ENCODE measurements around the gene RIPOR3.
A peak's percentile ranks its signal among the peaks of the same experiment; 100 is the strongest.
"Not testable (repeated sequence)": the region's sequence is repeated elsewhere in the genome, so short reads cannot be mapped to it uniquely, and the experiment has no call there.

Gene RIPOR3

GRCh38 chr20:50543326-50543725 is 148.0 kb downstream of the RIPOR3 start:
- no peak for TF ChIP-seq EZH2phosphoT487 (IDR thresholded peaks at IDR 0.05; ENCODE audit: low read depth)
- TF ChIP-seq CTCF (IDR thresholded peaks at IDR 0.05; ENCODE audit: low read depth, low read length): no peak
- Histone ChIP-seq H3K4me1 (ENCODE audit: low read length) (peaks cover 96% of the 10 kb centered on the region), H3K27me3 (ENCODE audit: low read depth, low read length) (no peaks in the 10 kb centered on the region), H2AFZ (ENCODE audit: low read depth, low read length) (no peak overlapping the region), H4K20me1 (ENCODE audit: insufficient read depth, low read length) (peaks cover 29% of the 10 kb centered on the region), H3K4me2 (ENCODE audit: low read length) (peak overlapping the region; percentile 73), H3K79me2 (ENCODE audit: low read length) (peaks cover 99% of the 10 kb centered on the region), H3K4me3 (ENCODE audit: low read length) (peak overlapping the region; percentile 35), H3K27ac (ENCODE audit: low read length) (peak overlapping the region; percentile 91), H3K36me3 (replicated peaks; ENCODE audit: low read depth, low read length) (peaks cover 48% of the 10 kb centered on the region), H3K9ac (ENCODE audit: low read length) (peak overlapping the region; percentile 65), H3K9me3 (ENCODE audit: insufficient read depth, low read length) (peaks cover 7% of the 10 kb centered on the region; the same call in 1 of the 2 replicates)

- peaks cover 91% of the 10 kb centered on the region for H3K4me1 ChIP-seq (ENCODE audit: low read length)
- peak overlapping the region; percentile 57 for H3K4me3 ChIP-seq (ENCODE audit: low read length)
- peak overlapping the region; percentile 73 for H3K4me2 ChIP-seq (ENCODE audit: low read length)
- H3K27me3 ChIP-seq (ENCODE audit: low read depth, low read length): no peaks in the 10 kb centered on the region
- H3K36me3 ChIP-seq (replicated peaks; ENCODE audit: low read depth, low read length): peaks cover 53% of the 10 kb centered on the region
- peaks cover 39% of the 10 kb centered on the region for H4K20me1 ChIP-seq (ENCODE audit: insufficient read depth, low read length)
- H3K27ac ChIP-seq (ENCODE audit: low read length): peak overlapping the region; percentile 91
- peaks cover 100% of the 10 kb centered on the region for H3K79me2 ChIP-seq (ENCODE audit: low read length)
- H2AFZ ChIP-seq (ENCODE audit: low read depth, low read length): no peak overlapping the region
- H3K9ac ChIP-seq (ENCODE audit: low read length): peak overlapping the region; percentile 65
- TF ChIP-seq CTCF (IDR thresholded peaks at IDR 0.05; ENCODE audit: low read depth, low read length) (no peak), EZH2phosphoT487 (IDR thresholded peaks at IDR 0.05; ENCODE audit: low read depth) (no peak)
- peaks cover 7% of the 10 kb centered on the region; the same call in 1 of the 2 replicates for H3K9me3 ChIP-seq (ENCODE audit: insufficient read depth, low read length)
These were observed 149.7 kb downstream of the RIPOR3 start for GRCh38 chr20:50541606-50542041.

GRCh38 chr20:50540620-50541605 is 150.4 kb downstream of the RIPOR3 start:
- H3K4me2 ChIP-seq (ENCODE audit: low read length): peak overlapping the region; percentile 73

GRCh38 chr20:50539798-50540197 is 151.5 kb downstream of the RIPOR3 start:
- not testable (repeated sequence) for H3K9me3 ChIP-seq (ENCODE audit: insufficient read depth, low read length); H3K9ac ChIP-seq (ENCODE audit: low read length); H2AFZ ChIP-seq (ENCODE audit: low read depth, low read length); H3K27me3 ChIP-seq (ENCODE audit: low read depth, low read length)
- Histone ChIP-seq H3K36me3 (replicated peaks; ENCODE audit: low read depth, low read length) (peaks cover 64% of the 10 kb centered on the region), H3K79me2 (ENCODE audit: low read length) (peaks cover 100% of the 10 kb centered on the region), H3K4me1 (ENCODE audit: low read length) (peaks cover 90% of the 10 kb centered on the region), H3K27ac (ENCODE audit: low read length) (peak overlapping the region; percentile 91), H3K4me2 (ENCODE audit: low read length) (peak overlapping the region; percentile 73), H3K4me3 (ENCODE audit: low read length) (peak overlapping the region; percentile 15; the same call in 1 of the 2 replicates), H4K20me1 (ENCODE audit: insufficient read depth, low read length) (peaks cover 46% of the 10 kb centered on the region)

More at GRCh38 chr20:50540620-50541605, 150.4 kb downstream of the RIPOR3 start:
- Histone ChIP-seq H3K27me3 (ENCODE audit: low read depth, low read length) (no peaks in the 10 kb centered on the region), H3K9me3 (ENCODE audit: insufficient read depth, low read length) (peaks cover 7% of the 10 kb centered on the region; the same call in 1 of the 2 replicates), H3K4me3 (ENCODE audit: low read length) (peak overlapping the region; percentile 57), H3K36me3 (replicated peaks; ENCODE audit: low read depth, low read length) (peaks cover 60% of the 10 kb centered on the region), H3K9ac (ENCODE audit: low read length) (peak overlapping the region; percentile 65), H4K20me1 (ENCODE audit: insufficient read depth, low read length) (peaks cover 37% of the 10 kb centered on the region), H3K4me1 (ENCODE audit: low read length) (peaks cover 90% of the 10 kb centered on the region), H2AFZ (ENCODE audit: low read depth, low read length) (no peak overlapping the region), H3K79me2 (ENCODE audit: low read length) (peaks cover 100% of the 10 kb centered on the region), H3K27ac (ENCODE audit: low read length) (peak overlapping the region; percentile 91)
- TF ChIP-seq EZH2phosphoT487 (IDR thresholded peaks at IDR 0.05; ENCODE audit: low read depth) (no peak), CTCF (IDR thresholded peaks at IDR 0.05; ENCODE audit: low read depth, low read length) (no peak)

Measured in OCI-LY3 (cell line).